ENCODE data around the gene LPP. TPM values are rescaled to one million over a fixed set of nuclear protein-coding genes. Genes with fewer than 3 reads are reported as not detected.

The LPP gene
- total RNA-seq, 2 experiments from 2014 or later: 13.4 to 16.5 TPM

- CTCF ChIA-PET: no interaction called here
- POLR2A ChIA-PET: no interaction called here
Measured at GRCh38 chr3:188844096-188844495, 690.1 kb downstream of the LPP start.

DNA sequence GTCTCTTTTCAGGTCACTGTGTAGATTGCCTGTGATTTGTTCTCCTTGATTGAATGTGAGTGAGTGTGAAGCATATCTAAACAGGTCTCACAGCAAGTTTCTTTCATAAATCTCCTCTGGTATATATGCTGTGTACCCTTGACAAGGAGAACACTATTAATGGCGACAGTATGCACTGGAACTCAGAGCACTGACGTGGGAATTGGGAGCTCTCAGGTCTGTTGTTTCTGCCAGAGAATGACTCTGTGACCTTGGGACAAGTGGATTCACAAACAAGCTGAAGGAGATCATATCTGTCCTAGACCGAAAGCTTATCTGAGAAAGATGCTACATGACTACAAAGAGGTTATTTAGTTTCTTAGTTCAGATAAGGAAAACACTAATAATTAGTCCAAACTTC lies 691.6 kb downstream of the LPP start:
- ChIA-PET CTCF (no interaction called here), POLR2A (no interaction called here)

DNA sequence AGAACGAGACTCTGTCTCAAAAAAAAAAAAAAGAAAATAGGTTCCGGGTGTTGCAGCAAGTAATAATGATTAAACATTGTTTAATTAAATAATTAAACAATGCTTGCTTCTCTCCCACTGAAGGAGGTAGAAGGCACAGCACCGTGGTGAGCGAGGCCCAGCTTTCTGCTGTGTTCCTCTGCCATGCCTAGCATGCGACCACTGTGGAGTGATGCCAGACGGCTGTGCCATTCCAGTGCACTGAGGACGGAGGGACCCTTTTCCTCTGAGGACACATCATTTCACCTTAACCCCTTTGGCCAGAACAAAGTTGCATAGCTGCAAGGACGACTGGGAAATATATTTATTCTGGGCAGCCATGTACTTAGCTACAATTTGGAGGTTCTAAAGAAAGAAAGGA lies 695.0 kb downstream of the LPP start:
- ChIA-PET POLR2A (no interaction called here), CTCF (no interaction called here)

- ChIA-PET POLR2A (no interaction called here), CTCF (no interaction called here)
Measured at GRCh38 chr3:188853856-188854771, 700.2 kb downstream of the LPP start.

DNA sequence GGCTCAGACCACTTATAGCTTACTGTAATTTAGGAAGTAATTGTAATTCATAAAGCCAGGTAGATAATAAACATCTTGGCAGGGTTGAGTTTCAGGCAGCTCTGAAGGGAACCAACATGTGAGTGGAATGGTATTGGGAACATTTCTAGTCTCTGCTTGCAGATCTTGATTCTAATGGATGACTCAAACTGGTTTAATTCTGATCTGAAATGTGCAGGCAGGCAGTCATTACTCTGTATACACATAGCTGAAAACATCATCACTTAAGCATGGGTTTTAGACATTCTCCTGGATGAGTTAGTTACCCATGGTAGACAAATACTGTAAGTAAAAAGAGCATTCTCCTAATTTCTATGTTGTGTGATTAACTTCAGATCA lies 700.8 kb downstream of the LPP start:
- ChIA-PET CTCF (interaction anchor here (0.6 kb wide), 1 partner anchor 60 kb away, joined by 3 read pairs; no protein-coding TSS in a partner anchor), POLR2A (no interaction called here)

DNA sequence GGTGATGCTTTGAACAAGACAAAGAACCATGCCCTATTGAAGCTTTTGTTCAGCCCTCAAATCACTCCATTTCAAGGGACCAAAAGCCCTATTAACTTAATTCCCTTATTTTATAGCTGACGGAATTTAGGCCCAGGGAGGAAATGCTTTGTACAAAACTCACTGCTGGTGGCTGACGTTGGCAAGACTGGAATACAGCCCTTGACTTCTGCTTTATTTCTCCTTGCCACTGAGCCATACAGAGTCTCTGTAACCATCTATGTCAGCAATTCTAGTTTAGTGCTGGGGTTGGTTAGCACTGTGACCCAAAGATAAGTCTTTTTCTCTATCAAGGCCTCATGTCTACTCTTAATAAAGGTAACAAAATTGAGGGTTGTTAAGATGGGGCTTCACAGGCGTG lies 701.7 kb downstream of the LPP start:
- POLR2A ChIA-PET: no interaction called here
- CTCF ChIA-PET: no interaction called here

GRCh38 chr3:188860147-188860546 lies 706.2 kb downstream of the LPP start:
- CTCF ChIA-PET: no interaction called here
- POLR2A ChIA-PET: no interaction called here

DNA sequence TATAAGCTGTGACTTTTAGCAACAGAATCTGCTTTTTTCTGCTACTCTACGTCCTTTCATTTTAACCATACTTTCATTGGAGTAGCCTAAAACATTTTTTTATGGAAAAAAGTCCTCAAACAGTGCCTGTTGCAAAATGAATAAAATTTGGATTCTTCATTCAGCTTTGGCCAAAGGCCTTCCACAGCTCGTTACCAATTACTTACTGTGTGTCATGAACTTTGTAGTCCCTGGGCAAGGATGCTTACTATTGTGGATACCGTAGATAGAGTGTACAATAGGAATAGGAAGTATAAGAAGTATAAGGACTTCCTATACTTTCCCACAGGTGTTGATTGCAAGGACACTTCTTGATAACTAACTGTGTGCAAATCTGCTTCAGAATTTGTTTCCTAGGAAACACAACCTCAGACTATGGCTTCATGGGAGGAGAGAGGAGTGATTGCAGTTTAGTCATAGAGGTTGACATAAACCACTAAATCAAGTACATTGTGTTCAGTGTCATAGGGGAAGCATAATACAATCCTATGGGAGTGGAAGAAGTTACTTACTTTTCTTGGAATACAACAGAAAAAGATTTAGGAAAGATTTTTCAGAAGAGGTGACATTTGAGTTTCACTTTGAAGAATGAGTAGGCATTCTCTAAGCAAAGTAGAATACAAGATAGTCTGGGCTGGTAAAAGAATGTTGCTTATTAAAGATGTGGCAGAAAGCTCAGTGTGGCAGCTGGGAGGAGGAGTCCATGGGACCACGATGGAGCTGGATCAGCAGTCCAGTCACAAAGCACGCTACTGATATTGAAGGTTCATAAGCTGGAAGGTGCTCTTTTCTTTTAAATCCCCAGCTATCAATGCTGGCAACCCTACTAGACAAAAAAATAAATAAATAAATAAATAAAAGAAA lies 708.1 kb downstream of the LPP start:
- ChIA-PET CTCF (no interaction called here), POLR2A (no interaction called here)

- ChIA-PET CTCF (no interaction called here), POLR2A (no interaction called here)
Measured at GRCh38 chr3:188863999-188864406, 710.0 kb downstream of the LPP start.

GRCh38 chr3:188867691-188868265 lies 713.8 kb downstream of the LPP start:
- ChIA-PET POLR2A (no interaction called here), CTCF (no interaction called here)

- CTCF ChIA-PET: interaction anchor here (0.7 kb wide), 1 partner anchor 56 kb away, joined by 3 read pairs; no protein-coding TSS in a partner anchor
- POLR2A ChIA-PET: no interaction called here
Measured at GRCh38 chr3:188868803-188869202, 714.8 kb downstream of the LPP start.

- POLR2A ChIA-PET: no interaction called here
- CTCF ChIA-PET: no interaction called here
Measured at GRCh38 chr3:188869628-188870027, 715.7 kb downstream of the LPP start.

DNA sequence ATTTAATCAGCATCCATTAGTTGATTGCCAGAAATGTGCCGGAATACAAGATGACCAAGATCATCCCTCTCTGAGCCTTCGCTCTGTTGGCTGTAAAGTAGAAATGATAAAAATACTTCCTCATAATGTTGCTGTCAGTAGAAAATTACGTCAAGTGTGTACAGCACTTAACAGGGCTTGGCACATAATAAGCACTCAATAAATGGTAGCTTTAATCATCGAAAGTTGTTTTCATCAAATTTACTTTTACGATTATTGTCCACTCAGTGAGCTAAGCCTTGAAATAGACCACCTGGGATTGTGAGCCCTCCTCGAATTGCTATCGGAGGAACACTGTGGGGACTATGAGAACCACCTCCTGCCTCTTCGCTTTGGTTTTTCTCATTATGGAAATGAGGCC lies 716.5 kb downstream of the LPP start:
- POLR2A ChIA-PET: no interaction called here

GRCh38 chr3:188874576-188874975 lies 720.6 kb downstream of the LPP start:
- ChIA-PET CTCF (no interaction called here), POLR2A (no interaction called here)

More for the DNA sequence above, 716.5 kb downstream of the LPP start:
- CTCF ChIA-PET: no interaction called here

DNA sequence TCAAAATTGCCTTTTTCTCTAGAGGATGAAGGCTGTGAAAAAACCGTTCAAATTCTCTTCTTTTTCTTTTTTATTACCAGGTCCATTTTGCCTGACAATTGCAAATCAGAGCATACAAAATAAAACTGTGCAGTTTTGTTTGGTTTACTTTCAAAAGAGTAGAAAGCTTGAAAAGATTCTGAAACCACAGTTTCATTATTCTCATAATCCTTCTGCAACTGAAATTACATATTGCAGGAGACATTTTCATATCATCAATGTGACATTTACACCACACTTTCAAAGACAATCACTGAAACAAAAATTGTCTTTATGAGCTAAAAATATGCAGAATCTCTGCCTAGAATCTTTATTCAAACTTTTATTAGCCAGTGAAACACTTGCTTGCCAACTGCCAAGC lies 721.5 kb downstream of the LPP start:
- ChIA-PET CTCF (interaction anchor here (0.7 kb wide), 1 partner anchor 79 kb away, joined by 3 read pairs; no protein-coding TSS in a partner anchor), POLR2A (no interaction called here)

DNA sequence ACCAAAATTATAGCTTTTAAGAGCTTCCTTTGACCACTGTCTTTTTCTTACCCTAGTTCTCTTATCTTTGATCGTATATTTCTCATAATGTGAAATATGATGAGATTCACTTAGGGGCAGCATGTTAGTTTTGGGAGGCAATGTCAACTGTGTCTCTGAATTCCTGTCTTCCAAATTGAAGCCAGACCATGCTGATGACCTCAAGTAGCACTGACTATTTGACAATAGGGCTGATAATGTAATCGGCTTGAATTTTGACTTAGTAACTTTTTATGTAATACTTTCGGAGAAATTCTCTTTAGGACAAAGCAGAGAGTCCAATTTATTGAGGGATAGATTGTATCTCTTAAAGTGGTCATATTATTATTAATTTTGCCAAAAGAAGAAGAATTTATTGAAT lies 722.4 kb downstream of the LPP start:
- CTCF ChIA-PET: no interaction called here
- POLR2A ChIA-PET: no interaction called here

DNA sequence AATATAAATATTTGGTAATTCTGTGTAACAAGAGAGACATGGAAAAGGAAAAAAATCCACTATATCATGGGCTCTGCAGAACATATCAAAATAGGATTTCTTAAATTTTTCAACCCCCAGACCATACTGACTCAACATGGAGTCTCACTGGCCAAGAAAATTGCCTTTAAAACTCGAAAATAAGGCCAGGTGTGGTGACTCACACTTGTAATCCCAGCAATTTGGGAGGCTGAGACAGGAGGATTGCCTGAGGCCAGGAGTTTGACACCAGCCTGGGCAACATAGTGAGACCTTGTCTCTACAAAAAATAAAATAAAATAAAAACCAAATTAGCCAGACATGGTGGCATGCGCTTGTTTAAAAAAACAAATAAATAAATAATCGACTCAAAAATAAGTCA lies 723.4 kb downstream of the LPP start:
- CTCF ChIA-PET: no interaction called here
- POLR2A ChIA-PET: no interaction called here

- POLR2A ChIA-PET: no interaction called here
- CTCF ChIA-PET: no interaction called here
Measured at GRCh38 chr3:188878076-188878475, 724.1 kb downstream of the LPP start.

DNA sequence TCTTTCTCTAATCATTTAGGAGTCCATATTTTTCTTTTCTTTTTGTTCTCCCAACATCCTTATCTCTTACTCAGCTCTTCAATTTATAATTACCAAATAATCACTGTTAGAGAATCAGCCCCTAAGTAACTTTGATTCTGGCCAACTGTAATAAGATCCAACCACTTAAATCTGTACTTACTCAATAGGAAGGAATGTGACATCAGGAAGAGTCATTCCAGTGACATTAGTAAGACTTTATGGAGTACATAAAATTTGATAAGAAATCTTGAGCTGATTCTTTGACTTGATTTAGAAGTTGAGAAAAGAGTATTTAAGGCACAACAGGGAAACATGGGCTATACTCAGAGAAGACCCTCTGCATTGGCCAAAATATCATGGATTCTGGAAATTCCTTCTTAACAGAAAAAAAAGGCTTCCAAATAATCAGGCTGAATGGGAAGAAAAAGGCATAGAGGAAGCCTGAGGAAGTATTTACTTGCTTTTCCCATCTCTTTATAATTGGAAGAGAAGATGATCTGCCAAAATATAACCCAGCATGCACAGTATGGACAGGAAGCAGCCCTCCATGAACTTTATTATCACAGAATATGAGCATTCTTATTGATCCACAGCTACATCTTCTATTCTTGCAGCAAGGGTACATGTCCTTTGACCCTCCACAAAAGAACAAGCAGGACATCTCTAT lies 728.1 kb downstream of the LPP start:
- ChIA-PET POLR2A (no interaction called here), CTCF (interaction anchor here (0.6 kb wide), 1 partner anchor 15 kb away, joined by 3 read pairs; no protein-coding TSS in a partner anchor)
